Measurements from ENCODE around the gene TPSD1.

TPSD1 gene

DNA sequence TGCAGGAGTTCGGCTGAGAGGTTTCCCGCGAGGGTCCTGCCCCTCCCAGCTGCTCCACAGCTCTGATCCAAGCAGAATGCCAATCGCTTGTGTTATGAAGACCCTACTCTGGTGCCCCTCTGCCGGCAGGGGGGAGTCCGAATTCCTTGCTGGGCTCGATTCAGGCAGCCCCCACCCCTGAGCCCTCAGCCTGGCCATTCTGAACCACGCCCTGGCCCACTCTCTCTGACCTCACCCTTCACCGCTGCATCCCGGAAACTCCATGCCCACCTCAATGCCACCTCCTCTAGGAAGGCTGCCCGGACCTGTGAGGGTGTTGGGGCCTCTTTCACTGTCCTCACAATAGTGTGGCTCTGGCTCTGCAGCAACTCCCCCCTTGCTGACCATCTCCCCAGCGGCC is 45.7 kb downstream of the TPSD1 start:
- DNase-seq: no peak

DNA sequence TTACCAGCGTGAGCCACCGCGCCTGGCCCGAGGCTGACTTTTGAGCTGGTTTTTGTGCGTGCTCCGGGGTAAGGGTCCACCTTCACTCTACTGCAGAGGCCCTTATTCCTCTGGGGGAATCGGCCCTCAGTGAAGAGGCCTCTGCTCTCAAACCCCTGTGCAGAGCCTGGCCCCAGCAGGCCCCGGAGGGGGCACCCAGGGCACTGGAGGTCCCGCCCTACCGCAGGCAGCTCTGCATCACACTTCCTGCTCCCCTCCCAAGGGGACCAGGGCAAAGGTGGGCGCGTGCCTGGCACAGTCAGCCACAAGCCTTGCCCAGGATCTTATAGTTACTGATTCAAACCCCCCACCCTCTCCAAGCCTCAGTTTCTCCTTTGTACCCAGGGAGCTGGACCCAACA is 50.0 kb downstream of the TPSD1 start:
- no peak for DNase-seq

DNA sequence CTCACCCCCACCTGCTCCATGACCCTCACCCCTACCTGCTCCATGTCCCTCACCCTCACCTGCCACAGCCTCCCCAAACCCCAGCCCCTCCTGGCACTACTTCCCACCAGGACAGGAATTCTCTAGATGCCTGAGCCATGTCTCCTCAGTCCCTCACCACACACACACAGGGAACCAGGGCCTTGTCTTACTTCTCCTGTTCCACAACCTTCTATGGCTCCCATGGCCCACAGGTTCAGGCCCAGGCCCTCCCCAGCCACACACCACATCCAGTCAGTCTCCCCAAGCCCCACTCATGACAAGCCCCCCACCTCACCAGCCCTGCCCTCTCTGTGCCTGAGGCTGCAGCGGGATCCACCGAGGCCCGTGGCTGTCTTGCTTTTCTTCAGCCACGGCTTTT is 50.5 kb downstream of the TPSD1 start:
- DNase-seq: no peak

DNA sequence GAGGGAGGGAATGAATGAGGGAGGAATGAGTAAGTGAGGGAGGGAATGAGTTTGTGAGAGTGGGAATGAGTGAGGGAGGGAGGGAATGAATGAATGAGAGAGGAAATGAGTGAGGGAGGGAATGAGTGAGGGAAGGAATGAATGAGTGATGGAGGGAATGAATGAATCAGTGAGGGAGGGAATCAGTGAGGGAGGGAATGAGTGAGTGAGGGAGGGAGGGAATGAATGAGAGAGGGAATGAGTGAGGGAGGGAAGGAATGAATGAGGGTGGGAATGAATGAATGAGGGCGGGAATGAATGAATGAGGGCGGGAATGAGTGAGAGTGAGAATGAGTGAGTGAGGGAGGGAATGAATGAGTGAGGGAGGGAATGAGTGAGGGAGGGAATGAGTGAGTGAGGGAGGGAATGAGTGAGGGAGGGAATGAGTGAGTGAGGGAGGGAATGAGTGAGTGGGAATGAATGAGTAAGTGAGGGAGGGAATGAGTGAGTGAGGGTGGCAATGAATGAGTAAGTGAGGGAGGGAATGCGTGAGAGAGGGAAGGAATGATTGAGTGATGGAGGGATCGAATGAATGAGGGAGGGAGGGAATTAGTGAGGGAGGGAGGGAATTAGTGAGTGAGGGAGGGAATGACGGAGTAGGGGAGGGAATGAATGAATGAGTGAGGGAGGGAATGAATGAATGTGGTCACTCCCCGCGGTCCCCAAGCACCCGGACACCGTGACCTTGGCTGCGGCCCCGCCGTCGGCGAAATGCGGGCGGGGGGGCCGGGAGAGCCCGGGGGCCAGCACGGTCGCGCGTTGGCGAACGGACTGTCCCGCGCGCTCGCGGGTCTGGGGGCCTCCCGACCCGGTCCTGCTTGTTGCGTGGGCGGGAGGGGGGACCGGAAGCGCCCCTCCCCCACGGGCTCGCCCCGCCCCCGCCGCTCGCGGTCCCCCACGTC is 52.4 kb downstream of the TPSD1 start:
- no peak for DNase-seq
